GM23338 (cell line): ENCODE measurements around the gene FAM20A. TPM values are rescaled to one million over a fixed set of nuclear protein-coding genes. Genes with fewer than 3 reads are reported as not detected.

Experiments used
- CREB1 ChIP-seq: fragments of 250-450 bp; sonication (Bioruptor Pico); IDR thresholded peaks from 2 replicates; pipeline ENCODE4 v1.5.0; 2020; ENCODE audit warnings: low read depth, mild to moderate bottlenecking, moderate library complexity
- ETS1 ChIP-seq: IDR thresholded peaks from 2 replicates; pipeline ENCODE4 v1.6.1; 2016; ENCODE audit warnings: antibody characterized with exemption
- NANOG ChIP-seq: IDR thresholded peaks from 2 replicates; pipeline ENCODE4 v1.6.1; 2016; ENCODE audit warnings: antibody characterized with exemption, borderline replicate concordance
- REST ChIP-seq: IDR thresholded peaks from one replicate; pipeline ENCODE4 v1.6.1; 2018; ENCODE audit warnings: antibody characterized with exemption; ENCODE audit not compliant: unreplicated experiment
- ZNF114 ChIP-seq: fragments of 250-450 bp; sonication (Bioruptor Pico); IDR thresholded peaks from 2 replicates; pipeline ENCODE4 v1.5.0; 2020; ENCODE audit warnings: mild to moderate bottlenecking, moderate library complexity
- ZNF331 ChIP-seq: fragments of 250-450 bp; sonication (Bioruptor Pico); IDR thresholded peaks from 2 replicates; pipeline ENCODE4 v1.5.0; 2020; ENCODE audit warnings: low read depth, mild to moderate bottlenecking, moderate library complexity
- ZNF462 ChIP-seq: fragments of 250-450 bp; sonication (Bioruptor Pico); IDR thresholded peaks from 2 replicates; pipeline ENCODE4 v1.5.0; 2020; ENCODE audit warnings: mild to moderate bottlenecking, moderate library complexity
- polyA plus RNA-seq: library from polyadenylated mRNA; unstranded; fragments of >200 nt; fragmentation: Nextera tagmentation; extraction: Ambion mirVana; gene quantifications from 2 replicates; pipeline ENCODE4 v1.2.1, GENCODE V29; 2016
- total RNA-seq: library from RNA; depleted of rRNA; stranded (reverse); fragments of >200 nt; shearing (Covaris generic); gene quantifications from 2 replicates; pipeline ENCODE4 v1.2.3, GENCODE V29; 2014

The FAM20A gene
- total and polyA plus RNA-seq, 2 experiments from 2014 or later: 1.3 to 1.6 TPM

- TF ChIP-seq ZNF462 (no peak), REST (no peak), CREB1 (CRISPR knock-in tag) (no peak), ETS1 (no peak), NANOG (no peak), ZNF331 (CRISPR knock-in tag) (no peak), ZNF114 (CRISPR knock-in tag) (no peak)
Measured at GRCh38 chr17:68527314-68527713, 73.9 kb downstream of the FAM20A start (continued).
